ENCODE measurements around the gene FAM120C.
A peak's percentile ranks its signal among the peaks of the same experiment; 100 is the strongest.

FAM120C gene

DNA sequence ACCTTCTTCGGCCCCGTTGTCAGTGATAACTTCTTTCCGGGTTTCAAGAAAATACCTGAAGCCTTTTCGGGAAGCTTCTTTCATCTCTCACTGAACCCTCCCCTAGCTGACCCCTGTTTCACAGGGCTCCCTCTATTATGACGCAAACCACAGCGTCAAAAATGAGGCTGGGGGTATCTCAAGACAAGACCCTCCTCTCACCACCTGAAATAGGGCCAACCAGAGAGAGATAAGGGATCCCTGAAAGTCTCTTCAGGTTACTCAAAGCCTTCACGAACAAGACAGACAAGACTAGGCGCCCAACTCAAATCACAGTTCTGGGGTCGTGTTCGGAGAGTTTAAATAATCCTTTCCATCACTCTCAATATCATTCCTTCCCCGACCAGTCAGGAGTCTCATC, 140.0 kb downstream of the FAM120C start:
- peak overlapping the region; percentile 92 for H3K27ac ChIP-seq (ENCODE audit: low read length)
- peak overlapping the region; percentile 68 to 80 for H3K4me3 ChIP-seq (ENCODE audit: low read length in 2 of 2)
- peak overlapping the region; percentile 84 to 85 for H3K9ac ChIP-seq (ENCODE audit: low read length in 2 of 2)
- H3K9me3 ChIP-seq (ENCODE audit: control insufficient read depth in 2 of 2, low read length in 2 of 2) = no peaks in the 10 kb centered on the region
- no peaks in the 10 kb centered on the region for H3K4me1 ChIP-seq (ENCODE audit: control insufficient read depth, insufficient read depth, low read length)
- H3K27me3 ChIP-seq (ENCODE audit: control insufficient read depth in 1 of 2, insufficient read depth in 2 of 2, low read length in 2 of 2) = peaks cover 0 to 3% of the 10 kb centered on the region in 2 donors
- peaks cover 0 to 4% of the 10 kb centered on the region in 2 donors for H3K36me3 ChIP-seq (ENCODE audit: control insufficient read depth in 2 of 2, insufficient read depth in 2 of 2, low read length in 2 of 2)

DNA sequence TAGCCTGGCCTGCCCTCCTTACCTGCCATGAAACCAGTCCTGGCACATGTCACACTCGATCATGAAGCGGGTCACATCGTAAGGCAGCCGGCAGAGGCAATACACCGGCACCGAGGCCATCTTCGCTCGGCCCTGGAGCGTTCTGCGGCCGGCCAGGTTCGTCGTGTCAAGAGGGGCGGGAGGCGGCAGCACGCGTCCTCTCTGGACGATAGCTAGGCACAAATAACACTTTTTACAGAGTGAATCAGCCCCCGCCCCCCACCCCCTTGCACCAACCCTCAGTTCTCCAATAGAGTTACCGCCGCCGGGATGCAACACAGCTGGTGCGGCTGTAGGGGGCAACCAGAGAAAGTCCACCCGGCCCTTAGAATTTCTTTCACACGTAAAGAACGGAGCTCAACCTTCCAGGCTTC, 140.4 kb downstream of the FAM120C start:
- Histone ChIP-seq H3K27ac (ENCODE audit: low read length) (no peak overlapping the region), H3K9me3 (ENCODE audit: control insufficient read depth in 2 of 2, low read length in 2 of 2) (no peaks in the 10 kb centered on the region), H3K4me3 (ENCODE audit: low read length in 2 of 2) (peak overlapping the region; percentile 64 to 68), H3K27me3 (ENCODE audit: control insufficient read depth in 1 of 2, insufficient read depth in 2 of 2, low read length in 2 of 2) (peaks cover 0 to 3% of the 10 kb centered on the region in 2 donors), H3K4me1 (ENCODE audit: control insufficient read depth, insufficient read depth, low read length) (no peaks in the 10 kb centered on the region), H3K36me3 (ENCODE audit: control insufficient read depth in 2 of 2, insufficient read depth in 2 of 2, low read length in 2 of 2) (peaks cover 0 to 4% of the 10 kb centered on the region in 2 donors), H3K9ac (ENCODE audit: low read length in 2 of 2) (peak overlapping the region in 1 of 2 donors; percentile 85)

DNA sequence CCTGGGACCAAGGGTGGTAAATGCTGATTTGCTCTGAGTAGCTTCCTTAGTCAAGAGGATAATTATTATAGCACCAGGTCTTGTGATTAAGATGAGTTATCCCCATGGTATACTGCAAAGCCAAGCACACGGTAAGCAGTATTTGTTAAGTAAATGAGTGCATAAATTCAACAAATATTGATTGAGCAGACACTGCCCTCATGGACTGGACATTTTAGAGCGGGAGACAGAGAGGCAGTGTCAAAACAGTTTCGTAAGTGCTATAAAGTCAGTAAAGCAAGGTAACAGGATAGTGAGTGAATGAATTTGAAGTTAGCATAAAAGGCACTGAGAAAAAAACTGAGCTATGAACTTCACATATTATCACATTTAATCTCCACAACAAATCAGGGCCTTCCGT, 152.7 kb downstream of the FAM120C start:
- no peak overlapping the region for H3K4me3 ChIP-seq (ENCODE audit: low read length in 2 of 2)
- H3K36me3 ChIP-seq (ENCODE audit: control insufficient read depth in 2 of 2, insufficient read depth in 2 of 2, low read length in 2 of 2) = peaks cover 21 to 29% of the 10 kb centered on the region in 2 donors
- no peak overlapping the region for H3K9ac ChIP-seq (ENCODE audit: low read length in 2 of 2)
- no peak overlapping the region for H3K27ac ChIP-seq (ENCODE audit: low read length)
- no peaks in the 10 kb centered on the region for H3K4me1 ChIP-seq (ENCODE audit: control insufficient read depth, insufficient read depth, low read length)
- H3K9me3 ChIP-seq (ENCODE audit: control insufficient read depth in 2 of 2, low read length in 2 of 2) = no peaks in the 10 kb centered on the region
- H3K27me3 ChIP-seq (ENCODE audit: control insufficient read depth in 1 of 2, insufficient read depth in 2 of 2, low read length in 2 of 2) = peaks cover 0 to 8% of the 10 kb centered on the region in 2 donors

DNA sequence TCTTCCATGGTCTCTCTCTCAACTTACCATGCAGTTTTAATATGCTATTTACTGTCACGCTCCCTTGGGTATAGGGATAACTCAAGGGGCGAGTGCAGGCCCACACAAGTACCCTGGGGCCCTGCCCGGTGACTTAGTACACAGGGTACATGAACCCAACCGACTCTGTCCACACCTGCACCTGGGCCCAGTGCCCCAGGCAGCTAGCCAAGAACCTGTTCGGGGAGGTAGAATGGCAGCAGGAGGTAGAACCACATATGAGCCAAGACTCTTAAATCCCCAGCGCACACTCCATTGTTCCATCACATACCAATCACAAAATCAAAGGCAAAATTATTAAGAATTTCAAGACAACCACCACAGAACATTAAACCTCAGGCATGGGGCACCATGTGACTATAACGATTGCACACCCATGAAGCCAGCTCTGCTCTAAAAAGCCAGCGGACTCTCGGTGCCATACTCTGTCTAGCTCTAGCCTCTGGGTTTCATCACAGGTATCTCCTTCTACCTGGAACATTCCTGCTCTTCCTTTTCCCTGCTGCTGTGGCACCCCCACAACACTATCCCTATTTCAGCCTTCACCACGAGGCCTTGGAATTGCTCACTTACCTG, 153.4 kb downstream of the FAM120C start:
- Histone ChIP-seq H3K27ac (ENCODE audit: low read length) (no peak overlapping the region), H3K4me3 (ENCODE audit: low read length in 2 of 2) (no peak overlapping the region), H3K9me3 (ENCODE audit: control insufficient read depth in 2 of 2, low read length in 2 of 2) (no peaks in the 10 kb centered on the region), H3K9ac (ENCODE audit: low read length in 2 of 2) (no peak overlapping the region), H3K27me3 (ENCODE audit: control insufficient read depth in 1 of 2, insufficient read depth in 2 of 2, low read length in 2 of 2) (peaks cover 0 to 10% of the 10 kb centered on the region in 2 donors), H3K4me1 (ENCODE audit: control insufficient read depth, insufficient read depth, low read length) (no peaks in the 10 kb centered on the region), H3K36me3 (ENCODE audit: control insufficient read depth in 2 of 2, insufficient read depth in 2 of 2, low read length in 2 of 2) (peaks cover 21 to 29% of the 10 kb centered on the region in 2 donors)

GRCh38 chrX:54024350-54024749, 158.7 kb downstream of the FAM120C start:
- peaks cover 19 to 22% of the 10 kb centered on the region in 2 donors for H3K36me3 ChIP-seq (ENCODE audit: control insufficient read depth in 2 of 2, insufficient read depth in 2 of 2, low read length in 2 of 2)
- no peaks in the 10 kb centered on the region for H3K4me1 ChIP-seq (ENCODE audit: control insufficient read depth, insufficient read depth, low read length)
- H3K27ac ChIP-seq (ENCODE audit: low read length) = no peak overlapping the region
- H3K4me3 ChIP-seq (ENCODE audit: low read length in 2 of 2) = no peak overlapping the region
- no peak overlapping the region for H3K9ac ChIP-seq (ENCODE audit: low read length in 2 of 2)
- no peaks in the 10 kb centered on the region for H3K9me3 ChIP-seq (ENCODE audit: control insufficient read depth in 2 of 2, low read length in 2 of 2)
- peaks cover 0 to 10% of the 10 kb centered on the region in 2 donors for H3K27me3 ChIP-seq (ENCODE audit: control insufficient read depth in 1 of 2, insufficient read depth in 2 of 2, low read length in 2 of 2)

Measured in stomach smooth muscle (tissue), 2 donors.